Stomach (tissue), 4 donors: ENCODE data around the gene WDR27.

Experiments
- EP300 ChIP-seq: sonication (generic); formaldehyde crosslinking; IDR thresholded peaks from one replicate; pipeline ENCODE4 v1.6.1; 2017; ENCODE audit warnings: antibody characterized with exemption
- POLR2A ChIP-seq, 4 donors: fragments of 450-650 bp; IDR thresholded peaks; one replicate each; pipeline ENCODE4 v1.6.1; 2016; ENCODE audit warnings: antibody characterized with exemption in 4 of 4, control low read depth in 2 of 4, mild to moderate bottlenecking in 1 of 4, moderate library complexity in 1 of 4
- TF ChIP-seq, protein P1 (sequence below), 7 experiments: fragments of 450-650 bp in 4 of 7; fragments of 200-600 bp in 3 of 7; sonication (generic) in 3 of 7; IDR thresholded peaks; one replicate each; pipeline ENCODE4 v1.5.1; 2016 to 2019; ENCODE audit warnings: antibody characterized with exemption in 7 of 7, control low read depth in 2 of 7, mild to moderate bottlenecking in 1 of 7

- TF ChIP-seq, protein P1, sequence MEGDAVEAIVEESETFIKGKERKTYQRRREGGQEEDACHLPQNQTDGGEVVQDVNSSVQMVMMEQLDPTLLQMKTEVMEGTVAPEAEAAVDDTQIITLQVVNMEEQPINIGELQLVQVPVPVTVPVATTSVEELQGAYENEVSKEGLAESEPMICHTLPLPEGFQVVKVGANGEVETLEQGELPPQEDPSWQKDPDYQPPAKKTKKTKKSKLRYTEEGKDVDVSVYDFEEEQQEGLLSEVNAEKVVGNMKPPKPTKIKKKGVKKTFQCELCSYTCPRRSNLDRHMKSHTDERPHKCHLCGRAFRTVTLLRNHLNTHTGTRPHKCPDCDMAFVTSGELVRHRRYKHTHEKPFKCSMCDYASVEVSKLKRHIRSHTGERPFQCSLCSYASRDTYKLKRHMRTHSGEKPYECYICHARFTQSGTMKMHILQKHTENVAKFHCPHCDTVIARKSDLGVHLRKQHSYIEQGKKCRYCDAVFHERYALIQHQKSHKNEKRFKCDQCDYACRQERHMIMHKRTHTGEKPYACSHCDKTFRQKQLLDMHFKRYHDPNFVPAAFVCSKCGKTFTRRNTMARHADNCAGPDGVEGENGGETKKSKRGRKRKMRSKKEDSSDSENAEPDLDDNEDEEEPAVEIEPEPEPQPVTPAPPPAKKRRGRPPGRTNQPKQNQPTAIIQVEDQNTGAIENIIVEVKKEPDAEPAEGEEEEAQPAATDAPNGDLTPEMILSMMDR (IDR thresholded peaks at IDR 0.05), result no peak
- TF ChIP-seq POLR2A (IDR thresholded peaks at IDR 0.05) (no peak), EP300 (no peak)
Observed at GRCh38 chr6:169494038-169494437, 207.8 kb downstream of the WDR27 start.
